KOPT-K1 (cell line): ENCODE data around the gene SRRD.
"Not testable (repeated sequence)": the region's sequence is repeated elsewhere in the genome, so short reads cannot be mapped to it uniquely, and the experiment has no call there.

Source experiments
- H3K27ac ChIP-seq: fragments of 200-600 bp; sonication (generic); 2 replicates; pipeline ENCODE4 v1.5.1; 2016; ENCODE audit warnings: antibody characterized with exemption, mild to moderate bottlenecking, low read depth, low read length; ENCODE audit not compliant: poor library complexity, severe bottlenecking
- H3K36me3 ChIP-seq: fragments of 200-600 bp; sonication (generic); 2 replicates; pipeline ENCODE4 v1.5.1; 2017; ENCODE audit warnings: antibody characterized with exemption, mild to moderate bottlenecking, low read length, moderate library complexity; ENCODE audit not compliant: insufficient read depth
- H3K9me3 ChIP-seq: fragments of 200-600 bp; sonication (generic); 2 replicates; pipeline ENCODE4 v1.5.1; 2017; ENCODE audit warnings: antibody characterized with exemption, low read length, mild to moderate bottlenecking; ENCODE audit not compliant: insufficient read depth, poor library complexity, severe bottlenecking

The SRRD gene

GRCh38 chr22:26514419-26515161 lies 30.9 kb downstream of the SRRD start:
- Histone ChIP-seq H3K9me3 (no peaks in the 10 kb centered on the region), H3K36me3 (peaks cover 14% of the 10 kb centered on the region), H3K27ac (no peak overlapping the region)

DNA sequence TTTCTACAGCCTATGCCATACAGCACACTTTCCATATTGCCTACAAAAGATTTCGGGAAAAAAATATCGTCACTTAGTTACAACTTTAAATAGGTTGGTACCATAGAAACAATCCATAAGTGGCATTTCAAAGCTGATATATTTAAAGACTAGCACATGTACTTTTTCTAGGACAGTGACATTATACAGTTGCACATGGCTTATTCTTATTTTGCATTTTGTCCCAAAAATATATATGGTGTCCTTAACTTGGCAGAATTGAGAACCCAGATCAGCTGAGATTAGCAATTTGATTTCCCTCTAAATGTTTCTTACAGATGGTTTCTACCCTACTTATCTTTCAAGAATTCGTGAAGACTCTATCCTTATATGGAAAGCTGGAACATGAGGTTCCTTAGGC lies 32.3 kb downstream of the SRRD start:
- Histone ChIP-seq H3K27ac (no peak overlapping the region), H3K9me3 (no peaks in the 10 kb centered on the region), H3K36me3 (0 out of 2 replicates have a peak, but pooled peaks cover under 1% of the 10 kb centered on the region)

DNA sequence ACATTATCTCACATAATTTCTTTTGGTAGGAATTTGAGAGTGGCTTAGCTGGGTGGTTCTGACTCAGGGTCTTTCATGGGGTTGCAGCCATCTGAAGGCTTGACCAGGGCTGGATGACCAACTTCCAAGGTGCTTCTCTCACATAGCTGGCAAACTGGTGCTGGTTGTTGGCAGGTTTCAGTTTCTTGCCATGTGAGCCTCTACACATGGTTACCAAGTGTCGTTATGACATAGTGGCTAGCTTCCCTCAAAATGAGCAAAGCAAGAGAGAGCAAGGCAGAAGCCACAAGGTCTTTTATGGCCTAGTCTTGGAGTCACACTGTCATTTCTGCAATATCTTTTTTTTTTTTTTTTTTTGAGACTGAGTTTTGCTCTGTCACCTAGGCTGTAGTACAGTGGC lies 32.8 kb downstream of the SRRD start:
- no peaks in the 10 kb centered on the region for H3K9me3 ChIP-seq
- no peak overlapping the region for H3K27ac ChIP-seq
- no peaks in the 10 kb centered on the region for H3K36me3 ChIP-seq

DNA sequence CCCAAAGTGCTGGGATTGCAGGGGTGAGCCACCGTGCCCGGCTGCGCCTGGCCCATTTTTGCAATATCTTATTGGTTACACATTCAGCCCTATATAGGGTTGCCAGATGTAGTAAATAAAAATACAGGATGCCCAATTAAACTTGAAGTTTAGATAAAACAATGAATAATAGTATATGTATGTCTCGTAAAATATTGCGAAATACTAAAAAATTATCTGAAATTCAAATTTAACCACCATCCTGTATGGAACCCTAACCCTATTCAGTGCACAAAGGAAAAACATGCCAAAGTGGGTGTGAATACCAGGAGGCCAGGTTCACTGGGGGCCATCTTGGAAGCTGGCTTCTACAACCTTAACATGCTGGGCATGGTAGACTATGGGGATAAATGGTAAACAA lies 33.8 kb downstream of the SRRD start:
- Histone ChIP-seq H3K36me3 (0 out of 2 replicates have a peak, but pooled peaks cover 4% of the 10 kb centered on the region), H3K27ac (no peak overlapping the region), H3K9me3 (no peaks in the 10 kb centered on the region)

GRCh38 chr22:26522012-26522411 lies 38.3 kb downstream of the SRRD start:
- Histone ChIP-seq H3K9me3 (no peaks in the 10 kb centered on the region), H3K27ac (no peak overlapping the region), H3K36me3 (peaks cover 43% of the 10 kb centered on the region)

- Histone ChIP-seq H3K36me3 (peaks cover 49% of the 10 kb centered on the region), H3K9me3 (no peaks in the 10 kb centered on the region), H3K27ac (no peak overlapping the region)
Observed at GRCh38 chr22:26522592-26522991, 38.9 kb downstream of the SRRD start.

DNA sequence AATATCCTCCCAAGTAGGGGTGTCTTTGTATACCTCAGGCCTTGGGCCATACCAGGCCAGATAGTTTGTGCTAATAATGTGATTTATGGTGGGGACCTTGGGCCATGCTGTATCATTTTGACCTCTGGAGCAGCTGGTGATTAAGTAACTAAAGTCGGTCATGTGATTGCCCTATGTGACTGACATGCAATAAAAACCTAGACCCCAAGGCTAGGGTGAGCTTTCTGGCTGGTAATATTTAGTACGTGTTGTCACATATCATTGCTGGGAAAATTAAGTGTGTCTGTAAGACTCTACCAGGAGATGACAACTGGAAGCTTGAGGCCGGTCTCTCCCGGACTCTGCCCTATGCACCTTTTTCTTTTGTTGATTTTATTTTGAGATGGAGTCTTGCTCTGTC lies 41.2 kb downstream of the SRRD start:
- peaks cover 72% of the 10 kb centered on the region for H3K36me3 ChIP-seq
- H3K27ac ChIP-seq, result no peak overlapping the region

DNA sequence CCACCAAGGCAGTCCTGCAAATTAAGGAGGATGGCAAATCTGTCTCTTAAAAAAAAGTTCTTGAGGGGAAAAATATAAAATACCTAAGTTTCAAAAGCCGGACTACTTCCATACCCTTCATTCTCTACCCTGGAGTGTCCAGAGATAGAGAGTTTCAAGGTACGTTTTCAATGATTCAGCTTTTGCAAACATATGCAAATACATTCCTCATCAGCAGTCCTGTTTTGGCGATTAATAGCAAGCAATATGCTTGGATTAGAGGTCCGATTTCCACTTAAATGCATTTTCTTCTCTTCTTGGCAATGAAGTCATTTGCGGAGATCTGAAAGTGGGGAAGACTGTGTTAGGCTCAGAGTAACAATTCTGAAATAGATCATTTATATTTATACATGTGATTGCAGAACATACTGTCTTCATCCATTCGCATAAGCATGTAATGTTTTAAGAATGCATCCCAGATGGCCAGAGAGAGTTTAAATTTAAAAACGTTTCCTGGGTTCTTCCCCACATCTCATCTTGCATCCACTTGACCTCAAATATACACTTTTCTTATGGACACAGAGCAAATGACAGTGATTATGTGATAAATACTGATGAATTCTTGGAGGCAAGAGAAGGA lies 42.4 kb downstream of the SRRD start:
- Histone ChIP-seq H3K27ac (no peak overlapping the region), H3K9me3 (no peaks in the 10 kb centered on the region), H3K36me3 (peaks cover 84% of the 10 kb centered on the region)

More for the DNA sequence above, 41.2 kb downstream of the SRRD start:
- no peaks in the 10 kb centered on the region for H3K9me3 ChIP-seq

DNA sequence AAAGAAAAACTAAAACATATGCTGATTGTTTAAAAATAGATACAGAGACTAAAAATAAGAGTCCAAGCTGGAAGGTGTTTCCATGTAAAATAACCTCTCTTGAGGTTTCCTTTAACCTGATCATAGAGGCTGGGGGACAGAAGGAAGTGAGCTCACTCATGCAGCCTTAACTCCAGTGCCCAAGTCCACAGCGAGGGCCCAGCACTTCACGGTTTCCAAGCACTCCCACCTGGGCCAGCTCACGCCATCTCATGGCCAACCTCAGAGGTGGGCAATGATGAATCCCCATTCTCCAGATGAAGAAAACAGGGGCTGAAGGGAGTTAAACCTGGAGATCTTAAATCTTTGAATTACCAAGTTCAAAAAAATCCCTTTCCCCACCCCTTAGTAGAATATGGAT lies 43.5 kb downstream of the SRRD start:
- no peak overlapping the region for H3K27ac ChIP-seq
- peaks cover 93% of the 10 kb centered on the region for H3K36me3 ChIP-seq
- H3K9me3 ChIP-seq, result no peaks in the 10 kb centered on the region

GRCh38 chr22:26527574-26528465 lies 44.1 kb downstream of the SRRD start:
- Histone ChIP-seq H3K9me3 (no peaks in the 10 kb centered on the region), H3K36me3 (peaks cover 93% of the 10 kb centered on the region), H3K27ac (no peak overlapping the region)

- H3K27ac ChIP-seq, H3K9me3 ChIP-seq: not testable (repeated sequence)
- H3K36me3 ChIP-seq, result peaks cover 100% of the 10 kb centered on the region
Observed at GRCh38 chr22:26528518-26528917, 44.8 kb downstream of the SRRD start.

DNA sequence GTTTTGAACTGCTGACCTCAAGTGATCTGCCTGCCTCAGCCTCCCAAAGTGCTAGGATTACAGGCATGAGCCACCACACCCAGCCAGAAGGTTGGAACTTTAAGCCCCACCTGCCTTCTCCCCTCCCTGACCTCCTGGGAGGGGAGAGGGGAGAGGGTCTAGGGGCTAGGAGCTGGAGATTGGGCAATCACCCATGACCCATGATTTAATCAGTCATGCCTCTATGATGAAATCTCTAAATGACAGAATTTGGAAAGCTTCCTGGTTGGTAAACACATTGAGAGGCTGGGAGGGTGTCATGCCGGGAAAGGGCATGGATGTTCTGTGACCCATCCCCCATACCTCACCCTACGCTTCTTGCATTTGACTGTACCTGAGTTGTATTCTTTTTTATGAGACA lies 45.7 kb downstream of the SRRD start:
- Histone ChIP-seq H3K27ac (no peak overlapping the region), H3K9me3 (no peaks in the 10 kb centered on the region), H3K36me3 (peaks cover 98% of the 10 kb centered on the region)

DNA sequence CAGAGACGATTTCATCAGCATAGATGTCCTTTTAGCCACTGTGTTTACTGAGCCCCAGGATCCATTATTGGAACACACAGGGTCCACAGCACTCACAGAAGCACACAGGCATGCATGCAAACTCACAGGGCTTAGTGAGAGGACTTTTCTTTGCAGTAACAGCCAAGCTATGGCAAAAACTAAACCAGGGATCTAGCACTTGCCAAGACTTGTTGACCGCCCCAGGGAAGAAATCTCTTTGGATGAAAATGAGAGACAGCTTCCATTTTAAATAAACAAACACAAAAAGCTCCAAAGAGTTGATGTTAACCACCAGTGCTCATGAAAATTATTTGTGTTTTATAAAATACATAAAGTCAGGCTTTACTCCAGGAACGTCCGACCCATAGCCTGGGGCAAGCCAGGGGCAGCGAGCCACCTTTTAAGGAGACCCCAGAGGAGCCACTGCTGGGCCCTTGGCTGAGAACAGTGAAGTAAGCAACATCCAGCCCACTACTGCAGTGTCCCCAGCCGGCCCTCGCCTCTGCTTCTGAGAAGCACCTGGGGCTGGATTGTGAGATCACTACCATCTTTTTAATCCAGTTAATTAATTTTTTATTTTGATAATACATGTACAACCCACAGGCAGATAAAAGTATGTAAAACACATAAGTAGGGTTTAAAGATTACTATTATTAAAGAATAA lies 50.6 kb downstream of the SRRD start:
- Histone ChIP-seq H3K36me3 (peaks cover 98% of the 10 kb centered on the region), H3K27ac (no peak overlapping the region), H3K9me3 (no peaks in the 10 kb centered on the region)

DNA sequence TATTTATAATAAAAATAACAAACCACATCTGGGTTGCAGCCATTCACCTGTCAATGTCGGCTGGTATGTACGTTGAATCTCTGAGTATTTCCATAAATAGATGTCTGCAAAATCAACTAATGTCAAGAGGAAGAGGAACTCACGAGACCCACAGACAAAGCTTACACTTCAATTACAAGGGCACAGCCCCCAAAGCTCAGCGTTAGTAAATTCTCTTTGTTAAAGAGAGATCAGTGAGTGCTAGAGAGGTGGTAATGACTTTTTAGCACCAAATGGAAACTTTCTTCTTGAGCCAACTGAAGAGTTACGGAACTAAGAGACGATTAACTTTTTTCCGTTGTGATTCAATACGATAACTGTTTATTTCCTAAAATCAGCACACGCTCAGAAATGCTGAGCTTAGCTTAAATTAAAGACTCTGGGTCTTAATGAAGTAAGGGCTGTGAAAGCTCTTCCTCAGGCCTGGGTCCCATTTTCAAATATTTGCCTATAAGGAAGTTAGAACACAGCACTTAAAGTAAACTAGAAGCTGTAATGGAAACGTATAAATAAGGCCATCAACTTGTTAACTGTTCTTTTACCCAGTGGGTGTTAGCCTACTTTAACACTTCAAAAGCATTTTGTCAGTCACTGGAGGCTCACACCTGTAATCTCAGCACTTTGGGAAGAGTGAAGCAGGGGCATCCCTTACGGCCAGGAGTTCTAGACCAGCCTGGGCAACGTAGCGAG lies 51.4 kb downstream of the SRRD start:
- Histone ChIP-seq H3K9me3 (no peaks in the 10 kb centered on the region), H3K36me3 (peaks cover 98% of the 10 kb centered on the region), H3K27ac (no peak overlapping the region)
